ENCODE data around the gene ENOX2.

- TF ChIP-seq POLR2A (IDR thresholded peaks at IDR 0.05): no peak
- no peak for TF ChIP-seq POLR2AphosphoS5 (IDR thresholded peaks at IDR 0.05)
- no peak for TF ChIP-seq EP300 (IDR thresholded peaks at IDR 0.05; ENCODE audit: low read depth)
- no peak for TF ChIP-seq CTCF (IDR thresholded peaks at IDR 0.05)
Measured at GRCh38 chrX:130827648-130828047, 75.4 kb downstream of the ENOX2 start.
